SH-SY5Y (cell line): ENCODE results near the gene UFC1.

Experiments
- GATA2 ChIP-seq: IDR thresholded peaks from 2 replicates; pipeline ENCODE4 v1.6.1; 2011; ENCODE audit warnings: mild to moderate bottlenecking, low read depth, low read length
- GATA3 ChIP-seq: IDR thresholded peaks from 2 replicates; pipeline ENCODE4 v1.6.1; 2011; ENCODE audit warnings: low read depth, mild to moderate bottlenecking, low read length, moderate library complexity

DNA sequence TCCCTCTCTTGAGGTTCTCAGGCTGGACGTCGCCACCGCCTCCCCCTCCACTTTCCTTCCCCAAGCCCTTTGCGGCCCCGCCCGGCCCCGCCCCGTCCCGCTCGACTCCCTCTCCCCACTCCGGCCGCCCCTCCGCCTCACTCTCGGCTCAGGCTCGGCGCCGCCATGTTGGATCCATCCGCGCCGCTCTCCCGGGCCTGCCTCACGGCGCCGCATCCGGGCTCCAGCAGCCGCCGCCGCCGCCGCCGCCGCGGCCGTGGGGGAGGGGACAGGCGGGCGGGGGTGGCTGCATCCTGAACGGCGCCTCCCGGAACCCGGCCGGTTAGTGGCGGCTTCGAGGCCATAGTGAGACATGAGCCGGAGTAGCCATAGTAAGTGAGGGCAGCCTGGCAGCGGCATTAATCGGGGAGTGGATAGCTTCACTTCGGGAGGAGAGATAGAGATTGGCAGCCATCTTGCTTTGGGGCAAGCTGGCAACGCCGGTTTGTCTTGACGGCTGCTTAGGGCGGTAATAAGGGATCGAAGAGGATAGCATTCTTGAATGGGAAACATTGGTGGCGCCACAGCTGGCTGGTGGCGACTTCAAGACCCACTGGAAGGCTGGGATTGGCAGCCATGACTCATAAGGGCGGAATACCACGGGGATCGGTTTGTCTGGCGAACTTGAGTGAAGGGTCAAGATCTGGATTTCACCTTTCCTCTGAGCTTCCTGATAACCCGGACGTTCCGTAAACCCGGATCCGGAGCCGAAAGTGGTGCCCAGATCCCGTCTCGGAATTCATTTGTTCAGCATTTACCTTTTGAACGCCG, 21.2 kb upstream of the UFC1 start, which contains the start of gene DEDD:
- TF ChIP-seq GATA2 = no peak
- no peak for TF ChIP-seq GATA3
